Stomach (tissue), 9 donors: ENCODE results near the gene ELAVL2. TPM values are rescaled to one million over a fixed set of nuclear protein-coding genes. Genes with fewer than 3 reads are reported as not detected.

Experiments
- DNase-seq, 2 donors: peaks; one replicate each; pipeline versions ENCODE4 v3.0.0 to v3.0.0-alpha.2; 2013 to 2019
- H3K27ac ChIP-seq, 5 donors: fragments of 200-600 bp in 4 of 5; sonication (generic) in 4 of 5; one replicate each; pipeline ENCODE4 v1.5.1; 2013 to 2019; ENCODE audit warnings: mild to moderate bottlenecking in 1 of 5, moderate library complexity in 1 of 5
- H3K27me3 ChIP-seq, 3 donors: fragments of 200-600 bp; sonication (generic); one replicate each; pipeline ENCODE4 v1.5.1; 2017 to 2019; ENCODE audit warnings: mixed run types in 1 of 3
- H3K36me3 ChIP-seq, 4 donors: fragments of 200-600 bp; sonication (generic); 1 replicate in 3 of 4; 2 replicates in 1 of 4; pipeline ENCODE4 v1.5.1; 2016 to 2019
- H3K4me1 ChIP-seq, 4 donors: fragments of 200-600 bp; sonication (generic); one replicate each; pipeline ENCODE4 v1.5.1; 2016 to 2019
- H3K4me3 ChIP-seq, 4 donors: fragments of 200-600 bp; sonication (generic) in 3 of 4; one replicate each; pipeline ENCODE4 v1.5.1; 2016 to 2019; ENCODE audit warnings: mild to moderate bottlenecking in 1 of 4
- H3K9me3 ChIP-seq, 4 donors: fragments of 200-600 bp; sonication (generic); one replicate each; pipeline ENCODE4 v1.5.1; 2016 to 2019
- EP300 ChIP-seq: sonication (generic); formaldehyde crosslinking; IDR thresholded peaks from one replicate; pipeline ENCODE4 v1.6.1; 2017; ENCODE audit warnings: antibody characterized with exemption
- POLR2A ChIP-seq, 4 donors: fragments of 450-650 bp; IDR thresholded peaks; one replicate each; pipeline ENCODE4 v1.6.1; 2016; ENCODE audit warnings: antibody characterized with exemption in 4 of 4, control low read depth in 2 of 4, mild to moderate bottlenecking in 1 of 4, moderate library complexity in 1 of 4
- POLR2AphosphoS5 ChIP-seq, 3 donors: sonication (generic); formaldehyde crosslinking; IDR thresholded peaks; one replicate each; pipeline ENCODE4 v1.6.1; 2016; ENCODE audit warnings: antibody characterized with exemption in 3 of 3
- WGBS, 5 donors: extraction: QIAGEN DNeasy Blood & Tissue Kit in 3 of 5; methylation state at CpG; one replicate each; pipeline versions ENCODE4 v1.1.5 to v1.1.7; 2013 to 2018; 5-methylcytosine and 5-hydroxymethylcytosine counted together
- intact Hi-C: fragments of 100-400 bp; cut with DNase I; formaldehyde crosslinking; loops from one replicate; pipeline ENCODE4 v1.15.1; 2023; ENCODE audit warnings: low total_unique reads
- polyA plus RNA-seq, 3 donors: library from polyadenylated mRNA; stranded (reverse); fragments of 200-250 nt; gene quantifications; one replicate each; pipeline ENCODE4 v1.2.3, GENCODE V29; 2013
- total RNA-seq, 5 donors: library from RNA; depleted of rRNA; stranded (reverse); fragments of >200 nt; gene quantifications; one replicate each; pipeline versions ENCODE4 v1.1.0 to v1.2.3, GENCODE V29; 2014 to 2016
- TF ChIP-seq, protein P1 (sequence below), 7 experiments: fragments of 450-650 bp in 4 of 7; fragments of 200-600 bp in 3 of 7; sonication (generic) in 3 of 7; IDR thresholded peaks; one replicate each; pipeline ENCODE4 v1.5.1; 2016 to 2019; ENCODE audit warnings: antibody characterized with exemption in 7 of 7, control low read depth in 2 of 7, mild to moderate bottlenecking in 1 of 7
- donor health status: healthy with polysubstance abuse.
- donor health status: Bipolar disorder and iron deficiency.
- donor health status: healthy.

The ELAVL2 gene
- total and polyA plus RNA-seq, 8 donors: 0.06 to 1.1 (median 0.18) TPM; not detected in 5

DNA sequence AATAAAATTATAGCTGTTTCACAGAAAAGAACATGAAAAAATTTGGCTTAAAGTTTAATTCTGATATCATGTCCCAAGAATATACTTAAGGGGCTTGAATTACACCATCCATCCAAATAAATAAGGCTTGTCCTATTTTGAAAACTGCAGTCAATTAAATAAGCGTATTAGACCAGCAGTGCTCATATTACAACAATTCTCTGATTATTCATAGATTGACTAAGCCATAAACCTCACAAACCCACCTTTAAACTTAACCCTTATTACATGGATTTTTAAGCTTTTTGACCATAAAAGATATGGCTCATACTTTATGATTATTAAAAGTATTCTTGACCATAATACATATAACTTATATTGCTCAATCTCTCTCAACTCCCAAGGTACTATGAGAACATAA lies 127.9 kb downstream of the ELAVL2 start:
- no peak for DNase-seq
- intact Hi-C loops: no loop called here

DNA sequence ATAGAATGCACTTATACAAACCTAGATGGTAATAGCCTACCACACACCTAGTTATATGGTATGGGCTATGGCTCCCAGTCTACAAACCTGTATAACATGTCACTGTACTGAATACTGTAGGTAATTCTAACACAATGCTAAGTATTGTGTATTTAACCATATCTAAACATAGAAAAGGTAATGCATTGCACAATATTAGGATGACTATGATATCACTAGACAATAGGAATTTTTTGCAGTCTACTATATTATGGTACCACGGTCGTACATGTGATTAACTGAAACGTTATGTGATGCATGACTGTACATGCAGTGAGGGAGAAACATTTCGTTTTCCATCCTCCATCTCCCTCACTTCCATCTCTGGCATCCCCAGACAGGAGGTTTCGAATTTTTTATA lies 130.5 kb downstream of the ELAVL2 start:
- DNase-seq: no peak
- WGBS, 5 donors: 77 to 89% (median 83%) methylated on average over 5 of the region's 5 CpGs
- H3K27me3 ChIP-seq: no peaks in the 10 kb centered on the region
- H3K36me3 ChIP-seq: no peaks in the 10 kb centered on the region
- no peaks in the 10 kb centered on the region for H3K9me3 ChIP-seq
- H3K27ac ChIP-seq: no peak overlapping the region
- no peak overlapping the region for H3K4me3 ChIP-seq
- TF ChIP-seq EP300: no peak
- no peak for TF ChIP-seq POLR2A (IDR thresholded peaks at IDR 0.05)
- TF ChIP-seq, protein P1, sequence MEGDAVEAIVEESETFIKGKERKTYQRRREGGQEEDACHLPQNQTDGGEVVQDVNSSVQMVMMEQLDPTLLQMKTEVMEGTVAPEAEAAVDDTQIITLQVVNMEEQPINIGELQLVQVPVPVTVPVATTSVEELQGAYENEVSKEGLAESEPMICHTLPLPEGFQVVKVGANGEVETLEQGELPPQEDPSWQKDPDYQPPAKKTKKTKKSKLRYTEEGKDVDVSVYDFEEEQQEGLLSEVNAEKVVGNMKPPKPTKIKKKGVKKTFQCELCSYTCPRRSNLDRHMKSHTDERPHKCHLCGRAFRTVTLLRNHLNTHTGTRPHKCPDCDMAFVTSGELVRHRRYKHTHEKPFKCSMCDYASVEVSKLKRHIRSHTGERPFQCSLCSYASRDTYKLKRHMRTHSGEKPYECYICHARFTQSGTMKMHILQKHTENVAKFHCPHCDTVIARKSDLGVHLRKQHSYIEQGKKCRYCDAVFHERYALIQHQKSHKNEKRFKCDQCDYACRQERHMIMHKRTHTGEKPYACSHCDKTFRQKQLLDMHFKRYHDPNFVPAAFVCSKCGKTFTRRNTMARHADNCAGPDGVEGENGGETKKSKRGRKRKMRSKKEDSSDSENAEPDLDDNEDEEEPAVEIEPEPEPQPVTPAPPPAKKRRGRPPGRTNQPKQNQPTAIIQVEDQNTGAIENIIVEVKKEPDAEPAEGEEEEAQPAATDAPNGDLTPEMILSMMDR (IDR thresholded peaks at IDR 0.05): no peak
- no peak for TF ChIP-seq POLR2AphosphoS5 (IDR thresholded peaks at IDR 0.05)
- intact Hi-C loops: no loop called here
- H3K4me1 ChIP-seq: no peaks in the 10 kb centered on the region

More for the DNA sequence above, 127.9 kb downstream of the ELAVL2 start:
- H3K27ac ChIP-seq: no peak overlapping the region
- no peaks in the 10 kb centered on the region for H3K4me1 ChIP-seq
- H3K4me3 ChIP-seq: no peak overlapping the region
- no peaks in the 10 kb centered on the region for H3K36me3 ChIP-seq
- no peaks in the 10 kb centered on the region for H3K9me3 ChIP-seq
- TF ChIP-seq, protein P1 (IDR thresholded peaks at IDR 0.05): no peak
- 72 to 93% (median 81%) methylated on average over 1 of the region's 1 CpG for WGBS, 5 donors
- no peaks in the 10 kb centered on the region for H3K27me3 ChIP-seq

DNA sequence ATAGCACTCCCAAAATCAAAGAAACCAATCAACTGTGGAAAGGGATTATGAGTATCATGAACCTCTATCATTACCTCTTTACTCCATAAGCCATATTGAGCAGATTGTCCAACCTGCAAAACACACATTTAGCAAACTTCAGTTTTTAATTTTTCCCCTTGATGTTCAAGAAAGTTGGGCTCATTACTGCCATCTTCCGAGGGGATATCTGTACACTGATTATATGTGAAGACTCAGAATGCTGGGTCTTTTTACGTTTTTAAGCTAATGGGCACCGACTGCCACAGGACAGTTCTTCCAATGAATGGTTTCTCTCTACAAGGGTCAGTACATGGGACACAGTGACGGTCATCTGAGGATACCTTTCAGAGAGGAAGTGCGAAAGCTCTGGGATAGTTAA lies 132.7 kb downstream of the ELAVL2 start:
- H3K27ac ChIP-seq: no peak overlapping the region
- H3K4me1 ChIP-seq: no peaks in the 10 kb centered on the region
- WGBS, 5 donors: 87 to 95% (median 93%) methylated on average over 5 of the region's 5 CpGs
- intact Hi-C loops: no loop called here
- H3K36me3 ChIP-seq: no peaks in the 10 kb centered on the region
- TF ChIP-seq, protein P1 (IDR thresholded peaks at IDR 0.05): no peak
- TF ChIP-seq EP300 (no peak), POLR2A (IDR thresholded peaks at IDR 0.05) (no peak), POLR2AphosphoS5 (IDR thresholded peaks at IDR 0.05) (no peak)
- no peaks in the 10 kb centered on the region for H3K27me3 ChIP-seq
- DNase-seq: no peak
- no peaks in the 10 kb centered on the region for H3K9me3 ChIP-seq
- no peak overlapping the region for H3K4me3 ChIP-seq

DNA sequence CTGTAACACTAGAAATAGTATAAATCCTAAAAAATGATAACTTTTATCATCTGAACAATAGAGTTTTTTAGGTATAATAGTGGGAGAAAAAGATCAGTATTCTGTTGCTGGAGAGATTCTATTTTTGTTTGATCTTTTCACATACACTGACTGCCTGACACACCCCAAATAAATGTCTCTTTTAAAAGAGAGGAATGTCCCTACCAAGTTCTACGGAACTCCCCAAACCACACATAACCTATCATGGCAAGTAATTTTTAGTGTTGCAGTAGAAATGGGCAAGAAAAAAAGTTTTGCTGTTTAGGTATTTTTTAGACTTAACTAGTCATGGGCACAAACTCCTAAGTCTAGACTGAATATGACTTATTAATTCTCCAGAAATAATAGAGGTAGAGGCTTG lies 139.1 kb downstream of the ELAVL2 start:
- TF ChIP-seq, protein P1 (IDR thresholded peaks at IDR 0.05): no peak
- TF ChIP-seq EP300: no peak
- no peaks in the 10 kb centered on the region for H3K4me1 ChIP-seq
- intact Hi-C loops: no loop called here
- no peaks in the 10 kb centered on the region for H3K36me3 ChIP-seq
- H3K27me3 ChIP-seq: no peaks in the 10 kb centered on the region
- WGBS, 5 donors: 79 to 94% (median 87%) methylated on average over 1 of the region's 1 CpG
- no peak for DNase-seq
- H3K4me3 ChIP-seq: no peak overlapping the region
- no peaks in the 10 kb centered on the region for H3K9me3 ChIP-seq
- H3K27ac ChIP-seq: no peak overlapping the region

DNA sequence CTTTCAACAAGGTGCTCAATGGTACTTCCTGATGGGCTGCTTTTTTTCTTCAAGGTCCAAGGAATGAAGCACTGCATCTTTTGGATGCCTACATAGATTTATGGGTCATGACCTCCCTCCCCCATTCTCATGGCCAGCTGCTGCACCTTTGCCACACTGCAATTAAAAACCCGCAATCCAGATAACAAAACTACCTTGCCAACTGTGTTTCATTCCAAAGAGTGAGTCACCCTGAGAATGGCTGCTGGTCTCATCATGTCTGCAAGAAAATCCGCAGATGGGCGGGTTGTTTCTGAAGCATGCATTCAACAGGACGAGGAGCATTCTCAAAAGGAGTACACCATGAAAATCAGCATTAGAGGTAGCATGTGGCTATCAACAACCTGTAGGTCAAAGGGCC lies 139.8 kb downstream of the ELAVL2 start:
- 70 to 79% (median 76%) methylated on average over 4 of the region's 4 CpGs for WGBS, 5 donors
- no peak for DNase-seq
- intact Hi-C loops: no loop called here
- Histone ChIP-seq H3K9me3 (no peaks in the 10 kb centered on the region), H3K36me3 (no peaks in the 10 kb centered on the region), H3K27ac (no peak overlapping the region), H3K4me3 (no peak overlapping the region), H3K27me3 (no peaks in the 10 kb centered on the region), H3K4me1 (no peaks in the 10 kb centered on the region)
- TF ChIP-seq POLR2AphosphoS5 (IDR thresholded peaks at IDR 0.05) (no peak), POLR2A (IDR thresholded peaks at IDR 0.05) (no peak)
